ENCODE measurements around the gene CYP51A1. TPM values are rescaled to one million over a fixed set of nuclear protein-coding genes. Genes with fewer than 3 reads are reported as not detected.
A peak's percentile ranks its signal among the peaks of the same experiment; 100 is the strongest.

CYP51A1 gene
- total and polyA plus RNA-seq, 2 of the 13 experiments (the other 11 are each of a cell fraction or from before 2014, with no cell fraction given): 15.4 to 260 TPM

- TF ChIP-seq ZNF646 (CRISPR knock-in tag; IDR thresholded peaks at IDR 0.05) (peak; percentile 62; the same call in 1 of the 2 replicates), ZKSCAN5 (CRISPR knock-in tag; IDR thresholded peaks at IDR 0.05) (no peak; the same call in 1 of the 2 replicates), PLSCR1 (CRISPR knock-in tag; IDR thresholded peaks at IDR 0.05; ENCODE audit: borderline replicate concordance) (no peak), ZNF704 (CRISPR knock-in tag; IDR thresholded peaks at IDR 0.05; ENCODE audit: borderline replicate concordance) (no peak), ZFP36 (IDR thresholded peaks at IDR 0.05; ENCODE audit: borderline replicate concordance, low read depth, low read length, partially characterized antibody) (no peak), TFDP2 (CRISPR knock-in tag; IDR thresholded peaks at IDR 0.05) (peak; percentile 14; the same call in 1 of the 2 replicates), ZBTB46 (CRISPR knock-in tag; IDR thresholded peaks at IDR 0.05; ENCODE audit: borderline replicate concordance) (no peak), FOXA1 (IDR thresholded peaks at IDR 0.05) (no peak), FOXA1 (CRISPR knock-in tag; IDR thresholded peaks at IDR 0.05) (peak; percentile 55), REXO4 (CRISPR knock-in tag; IDR thresholded peaks at IDR 0.05; ENCODE audit: borderline replicate concordance) (no peak), MZF1 (CRISPR knock-in tag; IDR thresholded peaks at IDR 0.05; ENCODE audit: borderline replicate concordance) (no peak), ZBTB2 (CRISPR knock-in tag; IDR thresholded peaks at IDR 0.05; ENCODE audit: low read depth) (0 out of 2 replicates have a peak, but pooled peaks have one; percentile 23), CAMTA2 (CRISPR knock-in tag; IDR thresholded peaks at IDR 0.05; ENCODE audit: borderline replicate concordance) (peak; percentile 80; the same call in 1 of the 2 replicates)
Measured at GRCh38 chr7:92133737-92134270, 473 bp downstream of the CYP51A1 start (continued).

All from HepG2 (cell line).